Epidermal melanocyte (primary cell): Measurements from ENCODE around the gene ENOX1.

Experiments
- DNase-seq: peaks from one replicate; pipeline ENCODE4 v3.0.0; 2011; ENCODE audit warnings: low spot score; ENCODE audit not compliant: insufficient read length

ENOX1 gene

DNA sequence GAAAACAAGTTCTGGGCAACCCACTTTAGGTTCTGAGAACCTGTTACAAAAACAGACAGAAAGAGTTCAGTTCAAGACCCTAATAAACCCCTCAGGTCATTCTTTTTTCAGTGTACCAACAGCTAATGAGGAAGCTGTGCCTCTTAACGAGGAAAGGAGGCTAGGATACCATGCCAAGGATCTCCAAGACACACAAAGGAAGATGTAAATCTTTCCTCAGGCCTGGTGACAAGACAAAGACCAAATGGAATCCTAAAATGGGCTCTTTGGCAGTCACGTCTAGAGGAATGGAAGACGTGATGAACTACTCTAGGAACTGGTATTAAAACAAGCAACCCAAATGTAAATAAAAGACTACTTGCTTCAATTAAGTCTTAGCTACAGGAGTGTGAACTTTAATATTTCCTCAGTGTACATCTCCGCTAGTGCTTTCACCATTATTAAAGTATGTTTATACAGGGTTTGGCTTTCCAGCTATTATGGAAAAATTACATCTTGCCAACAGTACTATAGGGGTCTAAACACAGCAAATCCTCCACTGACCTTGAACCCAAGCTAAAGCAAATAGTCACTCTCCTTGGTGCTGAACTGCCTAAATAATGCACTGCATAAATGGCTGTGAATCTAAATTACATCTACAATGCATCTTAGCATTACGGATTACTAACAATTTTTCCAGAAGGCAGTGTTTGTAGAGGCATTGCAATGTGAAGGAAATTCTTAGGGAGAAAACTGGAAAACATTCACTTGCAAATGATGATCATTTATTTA is 42.3 kb downstream of the ENOX1 start:
- no peak for DNase-seq

DNA sequence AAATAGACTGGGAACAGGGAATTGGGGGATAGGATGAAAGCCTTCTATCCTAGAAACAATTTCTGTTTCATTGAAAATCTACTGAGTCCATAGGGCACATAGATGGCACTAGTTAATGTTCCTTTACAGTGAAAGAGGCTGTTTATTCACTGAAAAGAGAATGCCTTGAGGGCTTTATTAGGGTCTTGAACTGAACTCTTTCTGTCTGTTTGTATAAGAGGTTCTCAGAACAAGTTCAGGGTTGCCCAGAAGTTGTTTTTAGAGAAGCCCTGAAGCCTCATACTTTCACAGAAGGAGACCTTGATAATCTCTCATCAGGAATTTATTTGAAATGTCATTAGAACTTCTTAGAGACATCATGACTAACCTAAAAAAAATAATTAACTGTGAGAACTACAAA is 43.9 kb downstream of the ENOX1 start:
- DNase-seq = peak; percentile 59

DNA sequence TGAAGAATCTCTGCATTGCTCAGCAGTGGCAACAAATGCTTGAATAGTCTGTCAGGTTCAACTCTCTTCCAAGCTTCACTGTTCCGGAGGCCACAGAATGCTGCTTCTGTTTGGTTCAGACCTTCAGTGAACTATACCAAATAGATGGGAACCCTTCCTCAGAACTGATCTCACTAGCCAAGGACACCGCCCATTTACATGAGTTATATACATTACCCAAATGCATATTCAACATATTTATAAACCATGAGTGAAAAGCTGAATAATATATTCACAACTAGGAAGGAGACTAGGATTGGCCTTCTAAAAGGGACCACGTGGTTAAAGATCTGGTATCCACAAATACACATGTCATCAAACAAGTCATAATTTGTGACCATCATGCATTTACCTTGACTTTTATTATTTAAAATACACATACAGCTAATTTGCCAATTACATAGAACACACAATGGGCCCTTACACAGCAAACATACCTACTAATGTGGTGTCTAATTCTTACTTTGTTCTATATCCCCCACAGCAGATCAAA is 49.3 kb downstream of the ENOX1 start:
- no peak for DNase-seq

DNA sequence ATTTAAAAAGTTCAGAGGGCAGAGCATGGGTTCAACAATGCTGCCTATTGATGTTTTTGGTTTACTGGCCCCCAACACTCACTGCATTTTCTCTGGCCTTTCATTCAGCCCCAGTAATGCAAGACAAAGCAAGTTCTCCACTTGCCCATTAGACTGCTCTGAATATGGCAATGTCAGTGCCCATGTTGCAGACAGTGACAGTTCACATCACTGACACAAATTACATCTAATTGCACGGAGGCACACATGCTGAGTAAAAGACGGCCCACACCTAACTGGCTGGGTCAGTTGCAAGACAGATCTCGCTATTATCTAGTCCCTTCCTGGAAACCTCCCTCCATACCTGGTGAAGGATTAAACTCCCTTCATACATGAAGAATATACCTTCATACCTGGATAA is 54.0 kb downstream of the ENOX1 start:
- no peak for DNase-seq

DNA sequence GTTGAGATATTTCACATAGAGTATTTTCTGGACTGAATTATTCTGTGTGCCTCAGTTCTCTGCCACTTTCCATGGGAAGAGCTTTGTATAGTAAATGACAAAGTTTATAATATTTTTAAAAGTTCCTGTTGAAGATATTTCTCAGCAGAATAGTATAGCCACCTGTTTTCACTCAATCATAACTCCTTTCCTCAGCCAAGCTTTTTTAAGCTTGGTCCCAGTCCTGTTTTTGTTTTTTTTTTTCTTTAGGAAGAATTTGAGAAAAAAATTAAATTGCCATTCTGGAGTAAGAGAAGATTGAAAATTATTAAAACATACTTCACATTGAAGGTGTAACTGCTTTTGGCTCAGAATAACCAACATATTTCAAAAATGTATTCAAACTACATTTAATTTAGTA is 55.5 kb downstream of the ENOX1 start:
- no peak for DNase-seq

DNA sequence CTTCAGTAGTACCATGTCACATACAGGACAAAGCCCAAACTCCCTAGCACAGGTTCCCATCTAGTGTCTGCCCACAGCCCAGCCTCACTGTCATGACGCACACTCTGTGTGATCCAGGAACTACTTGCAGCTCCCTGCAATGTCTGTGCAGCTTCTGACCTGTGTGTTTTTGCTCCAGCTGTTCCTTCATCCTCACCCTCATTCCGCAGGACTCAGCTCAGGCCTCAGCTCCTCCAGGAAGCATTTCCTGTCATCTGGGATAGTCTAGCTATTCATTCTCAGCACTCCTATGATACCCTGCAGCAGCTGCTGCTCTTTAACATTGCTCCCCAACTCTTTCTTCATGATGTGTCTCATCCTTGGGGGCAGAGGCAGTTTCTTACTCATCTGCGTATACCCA is 56.1 kb downstream of the ENOX1 start:
- no peak for DNase-seq

DNA sequence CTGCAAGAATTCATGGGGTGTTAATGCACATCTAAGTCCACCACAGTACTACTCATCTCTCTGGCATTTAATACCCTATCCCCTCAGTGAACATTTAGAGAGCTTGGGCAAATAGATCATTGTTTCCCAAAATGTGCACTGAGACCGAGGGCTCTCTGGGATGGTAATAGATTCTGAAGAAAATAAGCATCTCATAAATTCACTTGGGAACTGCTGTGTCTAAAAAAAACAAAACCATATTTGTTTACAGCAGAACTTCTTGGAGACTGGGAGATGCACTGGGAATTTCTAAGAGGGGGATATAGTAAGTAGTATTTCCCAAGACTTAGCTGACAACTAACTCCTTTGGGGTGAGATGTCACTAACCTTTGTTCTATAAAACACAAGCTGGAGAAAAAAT is 58.4 kb downstream of the ENOX1 start:
- no peak for DNase-seq

DNA sequence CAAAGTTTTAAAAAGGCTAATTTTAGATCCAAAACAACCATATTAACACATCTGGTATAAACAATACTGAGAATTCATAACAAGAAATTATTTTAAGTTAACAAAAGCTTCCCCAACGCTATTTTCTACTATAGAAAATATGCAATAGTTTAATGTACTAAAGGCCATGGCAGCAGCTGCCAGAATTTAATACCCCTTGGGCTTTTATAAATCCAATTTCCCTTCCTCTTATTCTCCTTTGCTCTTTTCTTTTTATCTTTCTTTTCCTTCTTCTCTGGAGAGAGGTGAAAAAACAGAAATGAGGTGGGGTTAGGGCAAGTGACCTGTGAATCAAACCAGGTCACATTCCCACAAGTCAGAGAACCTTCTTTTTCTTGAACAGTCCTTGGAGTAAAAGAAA is 58.9 kb downstream of the ENOX1 start:
- DNase-seq = no peak

DNA sequence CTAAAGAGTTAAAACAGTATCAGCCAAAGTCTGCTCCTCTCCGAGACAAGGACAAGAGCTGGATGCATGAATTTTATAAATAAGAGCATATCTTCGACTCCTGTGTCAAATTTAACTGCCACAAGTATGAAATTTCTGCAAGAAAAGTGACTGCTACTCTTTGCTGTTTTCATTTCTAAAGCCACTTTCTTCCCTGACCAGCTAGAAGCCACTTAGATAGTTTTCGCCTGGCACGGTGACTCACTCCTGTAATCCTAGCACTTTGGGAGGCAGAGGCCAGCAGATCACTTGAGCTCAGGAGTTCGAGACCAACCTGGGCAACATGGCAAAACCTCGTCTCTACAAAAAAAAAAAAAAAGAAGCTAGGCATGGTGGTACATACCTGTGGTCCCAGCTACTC is 61.3 kb downstream of the ENOX1 start:
- no peak for DNase-seq

DNA sequence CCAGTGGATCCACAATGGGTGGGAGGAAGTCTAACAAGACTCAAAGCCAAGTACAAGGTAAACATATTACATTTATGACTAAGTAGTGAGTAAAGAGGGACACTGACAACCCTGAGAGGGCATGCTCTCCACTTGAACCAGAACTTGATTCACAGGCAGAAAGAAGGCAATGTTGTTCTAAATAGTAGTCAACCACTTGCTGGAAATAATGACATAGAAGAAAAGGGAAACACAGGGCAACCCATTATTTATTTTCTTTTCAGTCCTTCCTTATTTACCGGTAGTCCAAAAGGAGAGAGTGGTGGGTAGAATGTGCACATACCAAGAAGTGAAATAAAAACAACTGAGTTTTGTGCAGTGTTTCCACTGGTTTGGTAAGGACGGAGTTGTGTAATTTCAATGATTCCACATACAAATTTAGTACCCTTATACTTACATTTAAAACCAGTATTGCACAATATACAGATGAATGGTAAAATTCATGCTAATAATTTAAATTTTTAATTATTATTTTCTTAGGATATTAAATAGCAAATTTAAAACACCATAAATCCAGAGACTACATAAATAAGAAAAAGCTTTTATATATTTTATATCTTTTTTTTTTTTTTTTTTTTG is 65.9 kb downstream of the ENOX1 start:
- DNase-seq = no peak

DNA sequence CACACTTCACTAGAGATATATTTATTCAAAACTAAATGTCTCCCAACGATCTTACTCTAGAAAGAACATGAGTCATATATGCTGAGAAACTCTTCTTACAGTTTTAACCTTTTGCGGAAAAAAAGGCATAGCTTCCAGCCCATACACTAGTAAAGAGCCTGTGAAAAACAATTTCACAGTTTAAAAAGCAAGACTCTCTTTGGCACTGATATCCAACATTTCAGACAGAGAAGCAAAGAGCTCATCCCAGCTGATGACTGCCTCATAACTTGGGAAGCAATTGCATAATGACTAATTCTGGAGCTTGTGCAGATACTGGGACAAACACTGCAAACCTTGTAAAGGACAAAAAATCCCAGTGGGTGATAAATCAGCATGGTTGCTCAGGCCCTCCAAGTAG is 88.0 kb downstream of the ENOX1 start:
- no peak for DNase-seq

DNA sequence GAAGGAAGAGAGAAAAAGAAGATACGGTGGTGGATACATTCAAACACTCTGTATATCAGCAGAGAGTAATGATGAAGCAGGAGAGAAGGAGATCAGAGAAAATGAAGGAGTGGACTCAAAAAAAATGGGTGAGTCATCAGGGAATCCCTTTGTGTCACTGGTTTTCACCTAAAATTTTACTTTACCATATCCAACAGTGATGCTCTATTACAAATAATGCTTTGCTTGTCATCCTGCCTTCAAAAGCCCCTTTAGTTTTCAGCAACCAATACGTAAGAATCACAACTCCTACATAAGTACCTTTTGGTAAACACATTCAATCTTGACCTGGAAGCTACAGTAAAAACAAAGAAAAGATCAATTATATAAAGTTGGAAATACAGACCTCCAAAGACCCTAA is 88.8 kb downstream of the ENOX1 start:
- DNase-seq = no peak

DNA sequence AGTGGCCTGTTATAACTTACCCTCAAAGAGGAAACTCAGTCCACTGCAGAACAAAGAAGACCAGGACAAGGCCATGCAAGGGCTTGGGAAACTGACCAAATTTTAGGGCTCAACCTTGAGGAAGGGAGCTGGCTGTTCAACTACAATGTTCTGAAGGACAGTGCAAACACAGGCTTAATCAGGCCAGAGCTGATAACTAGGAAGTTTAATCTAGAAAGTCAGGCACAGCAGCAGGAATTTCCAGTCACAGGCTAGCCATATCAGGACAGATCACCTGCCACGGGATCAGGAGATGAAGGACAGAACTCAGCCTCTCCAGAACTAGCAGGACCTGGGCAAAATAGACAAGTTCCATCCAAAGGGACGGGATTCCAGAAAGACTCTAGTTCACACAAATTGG is 89.4 kb downstream of the ENOX1 start:
- DNase-seq = no peak

DNA sequence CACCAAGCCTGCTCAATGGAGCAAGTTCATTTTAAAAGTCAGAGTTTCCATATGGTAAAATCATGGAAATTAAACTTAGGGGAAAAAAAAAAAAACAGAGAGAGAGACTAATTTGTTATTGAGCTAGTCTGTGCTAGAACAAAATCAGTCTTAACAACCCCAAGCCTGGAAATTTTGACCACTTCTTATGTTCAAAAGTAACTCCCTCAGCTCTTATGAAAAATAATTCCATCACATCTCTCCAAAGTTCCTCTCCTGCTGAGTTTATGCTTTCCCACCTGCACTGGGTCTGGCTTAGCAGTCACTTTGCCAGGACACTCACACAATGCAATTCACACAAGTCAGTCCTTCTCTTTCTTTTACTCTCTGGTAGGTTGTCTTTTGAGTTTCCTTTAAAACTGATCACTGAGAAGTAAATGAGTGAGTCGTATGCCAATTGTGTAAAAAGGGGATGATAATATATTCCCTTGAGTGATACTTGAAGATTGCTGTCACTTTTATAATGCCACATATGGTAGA is 92.6 kb downstream of the ENOX1 start:
- no peak for DNase-seq

DNA sequence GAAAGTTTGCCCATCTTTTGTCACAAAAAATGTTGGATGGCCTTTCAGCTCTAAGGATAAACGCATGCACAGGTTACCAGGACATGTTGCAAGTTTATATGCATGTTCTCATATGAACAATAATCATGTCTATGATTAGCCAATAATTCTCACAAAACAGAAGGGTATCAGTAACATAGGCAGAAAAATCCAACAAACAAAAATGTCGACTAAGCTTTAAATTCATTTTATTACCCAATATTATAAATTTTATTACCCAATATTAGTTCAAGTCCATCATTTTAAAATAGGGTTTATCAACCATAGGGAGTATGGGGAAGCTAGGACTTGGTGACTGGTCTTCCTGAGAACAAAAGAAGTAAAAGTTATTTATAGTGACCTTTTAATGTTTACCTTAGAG is 93.1 kb downstream of the ENOX1 start:
- no peak for DNase-seq

DNA sequence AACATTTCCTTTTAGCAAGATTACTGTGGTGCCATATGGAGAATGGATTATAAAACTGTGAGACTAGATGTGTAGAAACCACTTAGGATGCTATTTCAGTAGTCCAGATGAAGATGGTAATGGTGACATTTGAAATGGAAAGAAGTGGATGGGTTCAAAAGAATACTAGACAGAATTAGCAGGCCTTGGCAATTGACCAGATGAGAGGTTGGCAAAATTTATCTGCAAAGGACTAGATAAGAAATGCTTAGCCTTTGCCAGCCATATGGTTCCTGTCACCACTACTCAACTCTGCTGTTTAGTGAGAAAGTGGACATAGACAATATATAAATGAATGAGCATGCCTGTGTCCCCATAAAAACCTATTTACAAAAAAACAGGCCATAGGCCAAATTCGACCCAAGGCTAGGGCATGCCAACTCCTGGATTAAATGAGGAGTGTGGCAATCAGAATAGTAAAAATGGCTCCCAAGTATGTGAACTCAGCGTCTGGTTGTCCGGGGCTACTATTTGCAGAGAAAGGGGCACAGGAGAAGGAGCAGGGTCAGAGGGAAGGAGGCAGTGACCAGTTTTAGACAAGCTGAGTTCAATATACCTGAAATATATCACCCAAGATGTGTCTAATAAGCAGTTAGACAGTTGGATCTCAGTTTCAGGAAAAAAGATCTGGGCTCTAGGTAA is 98.4 kb downstream of the ENOX1 start:
- DNase-seq = no peak

DNA sequence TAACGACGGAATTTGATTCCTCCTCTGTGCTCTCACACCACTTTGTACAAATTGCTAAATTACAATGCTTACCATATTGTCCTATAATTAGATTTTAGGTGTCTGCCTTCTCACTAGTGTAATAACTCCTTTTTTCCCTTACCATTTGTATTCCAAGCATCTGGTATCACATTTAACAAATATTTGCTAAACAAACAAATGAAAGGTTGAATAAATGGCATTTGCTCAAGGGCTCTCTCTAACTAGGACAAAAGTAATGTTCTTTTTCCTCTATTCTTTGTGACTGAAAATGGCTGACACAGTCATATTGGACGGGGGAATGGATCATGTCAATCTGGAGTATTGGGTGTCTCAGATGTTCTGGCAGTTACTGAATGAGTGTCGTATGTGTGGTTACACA is 99.7 kb downstream of the ENOX1 start:
- DNase-seq = no peak

DNA sequence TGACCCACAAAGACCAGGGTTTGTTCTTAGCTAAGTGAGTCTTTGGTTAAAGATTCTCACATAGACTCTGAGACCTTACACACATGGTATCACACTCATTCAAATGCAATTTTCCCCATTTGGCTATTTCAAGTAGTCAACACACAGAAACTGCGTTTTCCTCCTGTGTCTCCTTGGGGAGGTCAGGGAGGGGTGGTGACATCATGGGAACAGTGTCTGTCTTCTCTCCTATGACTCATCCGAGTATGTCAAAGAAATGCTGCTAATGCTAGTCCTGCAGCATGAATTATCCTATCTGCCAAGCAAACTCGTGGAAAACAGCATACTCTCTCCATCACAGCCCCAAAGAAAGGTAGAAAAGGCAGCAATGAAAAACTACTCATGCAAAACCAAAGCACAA is 100.2 kb downstream of the ENOX1 start:
- DNase-seq = peak; percentile 31

DNA sequence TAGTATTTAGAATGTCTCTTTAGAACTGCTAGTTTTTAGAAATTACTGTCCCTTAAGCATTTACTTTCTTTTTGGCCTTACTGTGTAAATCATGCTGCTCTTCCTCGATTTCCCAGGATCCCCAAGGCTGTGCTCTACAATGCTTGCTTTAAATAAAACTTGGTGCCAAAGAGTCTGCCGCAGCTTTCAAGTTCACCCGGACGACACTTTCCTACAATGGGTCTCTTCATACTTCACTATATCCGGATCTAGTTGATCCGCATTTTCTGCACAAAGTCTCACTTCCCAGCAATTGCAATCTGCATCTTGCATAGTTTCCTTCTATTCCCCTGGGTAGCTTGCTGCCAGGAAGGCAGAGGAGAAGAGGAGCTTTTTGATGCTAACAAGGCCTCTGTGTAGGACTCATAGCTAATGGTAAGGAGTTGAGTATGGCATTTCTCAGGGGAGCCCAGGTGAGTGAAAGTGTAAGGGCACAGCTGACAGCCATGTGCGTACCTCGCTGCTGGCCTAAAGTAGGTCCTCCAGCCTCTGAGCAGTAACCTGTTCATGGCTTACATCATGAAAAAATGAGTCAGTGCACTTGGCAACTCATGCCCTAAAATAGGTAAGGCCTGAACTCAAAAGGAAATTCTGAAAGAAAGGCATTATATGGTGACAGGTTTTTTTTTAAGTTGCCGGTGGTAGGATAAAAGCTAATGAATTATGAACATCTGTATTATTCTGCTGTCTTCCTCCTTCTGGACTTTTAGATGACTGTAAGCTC is 101.6 kb downstream of the ENOX1 start:
- DNase-seq = no peak

DNA sequence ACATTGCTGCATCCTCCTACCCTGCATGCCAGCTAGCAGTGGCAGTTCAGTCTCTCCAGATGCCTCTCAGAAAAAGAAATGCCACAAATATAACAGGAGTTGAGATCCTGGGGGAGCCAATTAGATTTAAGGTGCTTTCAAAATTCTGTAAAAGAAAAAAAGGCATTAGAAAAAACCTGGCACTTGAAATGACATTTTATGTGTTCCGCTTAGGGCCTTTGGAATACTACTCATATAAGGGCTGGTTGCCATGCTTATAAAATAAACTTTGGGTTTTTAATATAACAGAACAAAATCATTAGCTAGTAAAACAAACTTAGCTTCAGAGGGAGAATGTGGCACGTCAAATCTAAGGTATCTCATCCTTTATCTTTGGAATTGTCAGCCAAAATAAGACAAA is 104.1 kb downstream of the ENOX1 start:
- DNase-seq = no peak

DNA sequence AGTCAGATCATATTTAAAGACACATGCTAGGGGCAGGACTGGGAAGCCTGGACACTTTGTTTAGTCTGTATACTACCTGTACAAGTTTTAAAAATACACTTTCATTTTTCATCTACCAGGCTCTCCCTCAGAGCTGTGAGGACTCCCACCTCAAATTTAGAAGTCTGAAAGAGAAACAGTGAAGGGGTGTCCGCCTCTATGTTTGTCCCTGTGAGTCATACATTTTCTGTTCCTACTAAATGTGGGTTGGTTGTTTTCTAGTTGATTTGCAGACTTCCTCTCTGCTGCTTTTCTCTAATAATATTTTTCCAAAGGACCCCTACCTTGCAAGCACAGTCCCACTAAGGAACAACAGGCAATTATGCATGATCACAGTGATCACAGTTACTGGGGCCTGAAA is 110.5 kb downstream of the ENOX1 start:
- no peak for DNase-seq

DNA sequence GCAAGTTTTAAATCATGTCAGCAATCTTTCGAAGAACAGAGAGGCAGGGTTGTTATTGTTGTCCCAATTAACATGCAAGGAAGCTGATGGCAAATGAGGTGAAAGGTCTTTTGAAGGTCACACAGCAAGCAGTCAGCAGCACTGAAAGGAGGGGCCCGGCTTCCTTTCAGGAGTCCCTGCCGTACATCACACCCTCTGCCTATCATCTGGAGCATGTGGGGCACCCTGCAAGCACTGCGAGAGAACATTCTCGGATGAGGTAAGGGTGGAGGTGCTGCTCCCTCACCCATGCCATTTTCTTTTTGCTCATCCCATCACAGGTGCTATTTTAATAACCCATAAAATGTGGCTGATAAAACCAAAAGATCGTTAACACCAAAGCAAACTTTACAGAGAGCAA is 111.2 kb downstream of the ENOX1 start:
- DNase-seq = no peak
